ENCODE results near the gene GRIA4. TPM values are rescaled to one million over a fixed set of nuclear protein-coding genes. Genes with fewer than 3 reads are reported as not detected.
A peak's percentile ranks its signal among the peaks of the same experiment; 100 is the strongest.

GRIA4 gene
- total RNA-seq, 6 donors from 2014 or later = not detected

GRCh38 chr11:105960252-105961245, 350.7 kb downstream of the GRIA4 start:
- WGBS, 2 donors = 89 to 90% methylated on average over 14 to 22 of the region's 22 CpGs
- ATAC-seq (ENCODE audit: low FRiP score in 2 of 2) = no peak
- H3K9me3 ChIP-seq = no peaks in the 10 kb centered on the region

GRCh38 chr11:105968021-105968697, 358.3 kb downstream of the GRIA4 start:
- Histone ChIP-seq H3K27ac (no peak overlapping the region), H3K9me3 (no peaks in the 10 kb centered on the region), H3K36me3 (no peaks in the 10 kb centered on the region), H3K4me1 (no peaks in the 10 kb centered on the region), H3K4me3 (no peak overlapping the region), H3K27me3 (no peaks in the 10 kb centered on the region)
- no peak for TF ChIP-seq POLR2AphosphoS5 (IDR thresholded peaks at IDR 0.05)
- DNase-seq (no peak), ATAC-seq (ENCODE audit: low FRiP score in 2 of 2) (no peak)
- 79 to 84% methylated on average over 3 of the region's 3 CpGs for WGBS, 2 donors

More at GRCh38 chr11:105960252-105961245, 350.7 kb downstream of the GRIA4 start:
- TF ChIP-seq EP300 (IDR thresholded peaks at IDR 0.05) (no peak), POLR2AphosphoS5 (IDR thresholded peaks at IDR 0.05) (no peak), CTCF (IDR thresholded peaks at IDR 0.05) (no peak)
- peak in 1 of 2 donors; percentile 22 for DNase-seq
- no peaks in the 10 kb centered on the region for H3K27me3 ChIP-seq
- no peaks in the 10 kb centered on the region for H3K36me3 ChIP-seq
- H3K4me1 ChIP-seq = no peaks in the 10 kb centered on the region
- no peak overlapping the region for H3K4me3 ChIP-seq
- no peak overlapping the region for H3K27ac ChIP-seq

- Histone ChIP-seq H3K9me3 (no peaks in the 10 kb centered on the region), H3K4me1 (no peaks in the 10 kb centered on the region), H3K4me3 (no peak overlapping the region), H3K36me3 (no peaks in the 10 kb centered on the region), H3K27ac (no peak overlapping the region), H3K27me3 (no peaks in the 10 kb centered on the region)
- no peak for ATAC-seq (ENCODE audit: low FRiP score in 2 of 2)
- 89 to 100% methylated on average over 1 of the region's 1 CpG for WGBS, 2 donors
- TF ChIP-seq CTCF (IDR thresholded peaks at IDR 0.05) (no peak), EP300 (IDR thresholded peaks at IDR 0.05) (no peak), POLR2AphosphoS5 (IDR thresholded peaks at IDR 0.05) (no peak), POLR2A (IDR thresholded peaks at IDR 0.05) (no peak)
- DNase-seq = no peak
Observed at GRCh38 chr11:105969756-105970155, 359.9 kb downstream of the GRIA4 start.

GRCh38 chr11:105975128-105975527, 365.3 kb downstream of the GRIA4 start:
- no peaks in the 10 kb centered on the region for H3K4me1 ChIP-seq
- H3K27ac ChIP-seq = no peak overlapping the region

More at GRCh38 chr11:105975128-105975527, 365.3 kb downstream of the GRIA4 start:
- Histone ChIP-seq H3K27me3 (no peaks in the 10 kb centered on the region), H3K4me3 (no peak overlapping the region), H3K36me3 (no peaks in the 10 kb centered on the region), H3K9me3 (no peaks in the 10 kb centered on the region)
- 86 to 89% methylated on average over 1 of the region's 1 CpG for WGBS, 2 donors
- ATAC-seq (ENCODE audit: low FRiP score in 2 of 2) (no peak), DNase-seq (no peak)
- TF ChIP-seq CTCF (IDR thresholded peaks at IDR 0.05) (no peak), POLR2A (IDR thresholded peaks at IDR 0.05) (no peak), POLR2AphosphoS5 (IDR thresholded peaks at IDR 0.05) (no peak), EP300 (IDR thresholded peaks at IDR 0.05) (no peak)

Data from upper lobe of left lung (tissue), 6 donors.